Measurements from ENCODE around the gene REX1BD. TPM values are rescaled to one million over a fixed set of nuclear protein-coding genes. Genes with fewer than 3 reads are reported as not detected.

The REX1BD gene
- total and polyA plus RNA-seq, 2 of the 13 experiments (the other 11 are each of a cell fraction or from before 2014, with no cell fraction given): 7.5 to 25.4 TPM

DNA sequence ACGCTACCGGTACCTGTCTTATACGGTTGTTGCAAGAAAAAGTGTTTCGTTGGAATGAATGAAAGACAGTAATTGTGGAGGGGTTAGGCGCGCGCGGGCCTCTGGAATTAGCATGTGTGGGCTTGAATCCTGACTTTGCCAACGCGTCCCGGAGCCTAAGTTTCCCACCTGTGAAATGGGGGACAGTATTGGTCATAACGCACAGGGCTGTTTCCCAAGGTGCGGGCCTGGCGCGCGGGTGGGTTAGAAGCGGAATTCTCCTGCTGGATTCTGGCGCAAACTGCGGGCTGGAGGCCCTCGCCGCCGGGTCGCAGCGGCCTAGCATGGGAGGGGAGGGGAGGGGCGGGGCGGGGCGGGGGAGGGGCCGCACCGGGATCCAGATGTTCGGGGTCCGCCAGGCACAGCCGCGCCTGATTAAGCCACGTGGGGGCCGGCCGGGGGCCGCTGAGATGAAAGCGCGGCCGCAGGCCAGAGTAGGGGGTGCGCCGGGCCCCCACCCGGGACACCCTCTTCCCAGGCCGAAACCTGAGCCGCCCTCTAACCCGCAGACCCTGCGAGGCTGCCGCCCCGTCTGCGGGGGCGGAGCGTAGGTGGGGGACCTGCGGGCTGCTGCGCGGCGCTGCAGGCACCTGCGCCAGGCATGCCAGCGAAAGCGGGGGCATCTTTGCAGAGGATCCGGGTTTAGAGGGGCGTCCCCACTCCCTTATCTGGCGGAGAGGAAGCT, 22.9 kb downstream of the REX1BD start (continued):
- TF ChIP-seq, protein P1, sequence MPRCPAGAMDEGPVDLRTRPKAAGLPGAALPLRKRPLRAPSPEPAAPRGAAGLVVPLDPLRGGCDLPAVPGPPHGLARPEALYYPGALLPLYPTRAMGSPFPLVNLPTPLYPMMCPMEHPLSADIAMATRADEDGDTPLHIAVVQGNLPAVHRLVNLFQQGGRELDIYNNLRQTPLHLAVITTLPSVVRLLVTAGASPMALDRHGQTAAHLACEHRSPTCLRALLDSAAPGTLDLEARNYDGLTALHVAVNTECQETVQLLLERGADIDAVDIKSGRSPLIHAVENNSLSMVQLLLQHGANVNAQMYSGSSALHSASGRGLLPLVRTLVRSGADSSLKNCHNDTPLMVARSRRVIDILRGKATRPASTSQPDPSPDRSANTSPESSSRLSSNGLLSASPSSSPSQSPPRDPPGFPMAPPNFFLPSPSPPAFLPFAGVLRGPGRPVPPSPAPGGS (CRISPR knock-in tag; IDR thresholded peaks at IDR 0.05): no peak
- TF ChIP-seq YEATS4 (CRISPR knock-in tag; IDR thresholded peaks at IDR 0.05; ENCODE audit: borderline replicate concordance): no peak
- TF ChIP-seq ZNF44 (CRISPR knock-in tag; IDR thresholded peaks at IDR 0.05): no peak
- no peak for TF ChIP-seq PTBP1 (IDR thresholded peaks at IDR 0.05; ENCODE audit: low read depth, low read length, poor library complexity, severe bottlenecking)
- TF ChIP-seq FIP1L1 (IDR thresholded peaks at IDR 0.05; ENCODE audit: borderline replicate concordance, insufficient read depth, low read depth, low read length): no peak
- TF ChIP-seq ELF3 (CRISPR knock-in tag; IDR thresholded peaks at IDR 0.05): no peak
- TF ChIP-seq, protein P2, sequence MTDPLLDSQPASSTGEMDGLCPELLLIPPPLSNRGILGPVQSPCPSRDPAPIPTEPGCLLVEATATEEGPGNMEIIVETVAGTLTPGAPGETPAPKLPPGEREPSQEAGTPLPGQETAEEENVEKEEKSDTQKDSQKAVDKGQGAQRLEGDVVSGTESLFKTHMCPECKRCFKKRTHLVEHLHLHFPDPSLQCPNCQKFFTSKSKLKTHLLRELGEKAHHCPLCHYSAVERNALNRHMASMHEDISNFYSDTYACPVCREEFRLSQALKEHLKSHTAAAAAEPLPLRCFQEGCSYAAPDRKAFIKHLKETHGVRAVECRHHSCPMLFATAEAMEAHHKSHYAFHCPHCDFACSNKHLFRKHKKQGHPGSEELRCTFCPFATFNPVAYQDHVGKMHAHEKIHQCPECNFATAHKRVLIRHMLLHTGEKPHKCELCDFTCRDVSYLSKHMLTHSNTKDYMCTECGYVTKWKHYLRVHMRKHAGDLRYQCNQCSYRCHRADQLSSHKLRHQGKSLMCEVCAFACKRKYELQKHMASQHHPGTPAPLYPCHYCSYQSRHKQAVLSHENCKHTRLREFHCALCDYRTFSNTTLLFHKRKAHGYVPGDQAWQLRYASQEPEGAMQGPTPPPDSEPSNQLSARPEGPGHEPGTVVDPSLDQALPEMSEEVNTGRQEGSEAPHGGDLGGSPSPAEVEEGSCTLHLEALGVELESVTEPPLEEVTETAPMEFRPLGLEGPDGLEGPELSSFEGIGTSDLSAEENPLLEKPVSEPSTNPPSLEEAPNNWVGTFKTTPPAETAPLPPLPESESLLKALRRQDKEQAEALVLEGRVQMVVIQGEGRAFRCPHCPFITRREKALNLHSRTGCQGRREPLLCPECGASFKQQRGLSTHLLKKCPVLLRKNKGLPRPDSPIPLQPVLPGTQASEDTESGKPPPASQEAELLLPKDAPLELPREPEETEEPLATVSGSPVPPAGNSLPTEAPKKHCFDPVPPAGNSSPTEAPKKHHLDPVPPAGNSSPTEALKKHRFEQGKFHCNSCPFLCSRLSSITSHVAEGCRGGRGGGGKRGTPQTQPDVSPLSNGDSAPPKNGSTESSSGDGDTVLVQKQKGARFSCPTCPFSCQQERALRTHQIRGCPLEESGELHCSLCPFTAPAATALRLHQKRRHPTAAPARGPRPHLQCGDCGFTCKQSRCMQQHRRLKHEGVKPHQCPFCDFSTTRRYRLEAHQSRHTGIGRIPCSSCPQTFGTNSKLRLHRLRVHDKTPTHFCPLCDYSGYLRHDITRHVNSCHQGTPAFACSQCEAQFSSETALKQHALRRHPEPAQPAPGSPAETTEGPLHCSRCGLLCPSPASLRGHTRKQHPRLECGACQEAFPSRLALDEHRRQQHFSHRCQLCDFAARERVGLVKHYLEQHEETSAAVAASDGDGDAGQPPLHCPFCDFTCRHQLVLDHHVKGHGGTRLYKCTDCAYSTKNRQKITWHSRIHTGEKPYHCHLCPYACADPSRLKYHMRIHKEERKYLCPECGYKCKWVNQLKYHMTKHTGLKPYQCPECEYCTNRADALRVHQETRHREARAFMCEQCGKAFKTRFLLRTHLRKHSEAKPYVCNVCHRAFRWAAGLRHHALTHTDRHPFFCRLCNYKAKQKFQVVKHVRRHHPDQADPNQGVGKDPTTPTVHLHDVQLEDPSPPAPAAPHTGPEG (CRISPR knock-in tag; IDR thresholded peaks at IDR 0.05): no peak
- no peak for TF ChIP-seq KLF13 (CRISPR knock-in tag; IDR thresholded peaks at IDR 0.05)
- TF ChIP-seq SMAD3 (CRISPR knock-in tag; IDR thresholded peaks at IDR 0.05): no peak
- TF ChIP-seq NKX3-1 (CRISPR knock-in tag; IDR thresholded peaks at IDR 0.05): no peak
- TF ChIP-seq, protein P3, sequence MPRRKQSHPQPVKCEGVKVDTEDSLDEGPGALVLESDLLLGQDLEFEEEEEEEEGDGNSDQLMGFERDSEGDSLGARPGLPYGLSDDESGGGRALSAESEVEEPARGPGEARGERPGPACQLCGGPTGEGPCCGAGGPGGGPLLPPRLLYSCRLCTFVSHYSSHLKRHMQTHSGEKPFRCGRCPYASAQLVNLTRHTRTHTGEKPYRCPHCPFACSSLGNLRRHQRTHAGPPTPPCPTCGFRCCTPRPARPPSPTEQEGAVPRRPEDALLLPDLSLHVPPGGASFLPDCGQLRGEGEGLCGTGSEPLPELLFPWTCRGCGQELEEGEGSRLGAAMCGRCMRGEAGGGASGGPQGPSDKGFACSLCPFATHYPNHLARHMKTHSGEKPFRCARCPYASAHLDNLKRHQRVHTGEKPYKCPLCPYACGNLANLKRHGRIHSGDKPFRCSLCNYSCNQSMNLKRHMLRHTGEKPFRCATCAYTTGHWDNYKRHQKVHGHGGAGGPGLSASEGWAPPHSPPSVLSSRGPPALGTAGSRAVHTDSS (CRISPR knock-in tag; conservative IDR thresholded peaks at IDR 0.05): no peak
- TF ChIP-seq HMG20A (CRISPR knock-in tag; IDR thresholded peaks at IDR 0.05; ENCODE audit: borderline replicate concordance): no peak
- TF ChIP-seq ZNF781 (CRISPR knock-in tag; IDR thresholded peaks at IDR 0.05; ENCODE audit: borderline replicate concordance, not compliant biosample characterization): no peak
- TF ChIP-seq ZNF616 (CRISPR knock-in tag; IDR thresholded peaks at IDR 0.05; ENCODE audit: low read depth): no peak
- TF ChIP-seq, protein P4, sequence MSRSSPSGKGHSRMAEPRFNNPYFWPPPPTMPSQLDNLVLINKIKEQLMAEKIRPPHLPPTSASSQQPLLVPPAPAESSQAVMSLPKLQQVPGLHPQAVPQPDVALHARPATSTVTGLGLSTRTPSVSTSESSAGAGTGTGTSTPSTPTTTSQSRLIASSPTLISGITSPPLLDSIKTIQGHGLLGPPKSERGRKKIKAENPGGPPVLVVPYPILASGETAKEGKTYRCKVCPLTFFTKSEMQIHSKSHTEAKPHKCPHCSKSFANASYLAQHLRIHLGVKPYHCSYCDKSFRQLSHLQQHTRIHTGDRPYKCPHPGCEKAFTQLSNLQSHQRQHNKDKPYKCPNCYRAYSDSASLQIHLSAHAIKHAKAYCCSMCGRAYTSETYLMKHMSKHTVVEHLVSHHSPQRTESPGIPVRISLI (CRISPR knock-in tag; IDR thresholded peaks at IDR 0.05; ENCODE audit: borderline replicate concordance): no peak
- TF ChIP-seq, protein P5, sequence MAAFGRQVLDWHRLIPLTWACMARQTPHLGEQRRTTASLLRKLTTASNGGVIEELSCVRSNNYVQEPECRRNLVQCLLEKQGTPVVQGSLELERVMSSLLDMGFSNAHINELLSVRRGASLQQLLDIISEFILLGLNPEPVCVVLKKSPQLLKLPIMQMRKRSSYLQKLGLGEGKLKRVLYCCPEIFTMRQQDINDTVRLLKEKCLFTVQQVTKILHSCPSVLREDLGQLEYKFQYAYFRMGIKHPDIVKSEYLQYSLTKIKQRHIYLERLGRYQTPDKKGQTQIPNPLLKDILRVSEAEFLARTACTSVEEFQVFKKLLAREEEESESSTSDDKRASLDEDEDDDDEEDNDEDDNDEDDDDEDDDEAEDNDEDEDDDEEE (CRISPR knock-in tag; IDR thresholded peaks at IDR 0.05): no peak
